HG02943 (cell line): ENCODE measurements around the gene FAM181B.
"Not testable (repeated sequence)": the region's sequence is repeated elsewhere in the genome, so short reads cannot be mapped to it uniquely, and the experiment has no call there.

Experiments used
- ATAC-seq: cut with Tn5 transposase; IDR thresholded peaks from one replicate; pipeline ENCODE4 v1.9.1; 2021; ENCODE audit warnings: mild to moderate bottlenecking, low read depth, moderate library complexity; ENCODE audit not compliant: unreplicated experiment

FAM181B gene

GRCh38 chr11:82732734-82733443 lies 775 bp downstream of the FAM181B start:
- no peak for ATAC-seq

- ATAC-seq: no peak
These were observed 1.3 kb downstream of the FAM181B start for GRCh38 chr11:82732348-82732733.

GRCh38 chr11:82731691-82732277 lies 1.9 kb downstream of the FAM181B start:
- no peak for ATAC-seq

GRCh38 chr11:82730754-82731153 lies 2.9 kb downstream of the FAM181B start:
- ATAC-seq: no peak

- ATAC-seq: no peak
These were observed 3.4 kb downstream of the FAM181B start for GRCh38 chr11:82730286-82730685.

- ATAC-seq: no peak
These were observed 9.6 kb downstream of the FAM181B start for GRCh38 chr11:82724026-82724425.

- ATAC-seq: no peak
These were observed 11.4 kb downstream of the FAM181B start for GRCh38 chr11:82722231-82722630.

- no peak for ATAC-seq
These were observed 13.2 kb downstream of the FAM181B start for GRCh38 chr11:82720267-82721065.

- no peak for ATAC-seq
These were observed 14.1 kb downstream of the FAM181B start for GRCh38 chr11:82719361-82720105.

- ATAC-seq: no peak
These were observed 14.8 kb downstream of the FAM181B start for GRCh38 chr11:82718821-82719220.

- ATAC-seq: no peak
These were observed 15.4 kb downstream of the FAM181B start for GRCh38 chr11:82718307-82718706.

GRCh38 chr11:82714346-82715174 lies 19.1 kb downstream of the FAM181B start:
- ATAC-seq: no peak

- no peak for ATAC-seq
These were observed 22.0 kb downstream of the FAM181B start for GRCh38 chr11:82711648-82712047.

GRCh38 chr11:82703796-82704195 lies 29.9 kb downstream of the FAM181B start:
- no peak for ATAC-seq

- ATAC-seq: no peak
These were observed 30.4 kb downstream of the FAM181B start for GRCh38 chr11:82703226-82703625.

GRCh38 chr11:82701847-82702520 lies 31.7 kb downstream of the FAM181B start:
- no peak for ATAC-seq

GRCh38 chr11:82698576-82699352 lies 34.9 kb downstream of the FAM181B start:
- no peak for ATAC-seq

- no peak for ATAC-seq
These were observed 40.7 kb downstream of the FAM181B start for GRCh38 chr11:82692981-82693380.

- not testable (repeated sequence) for ATAC-seq
These were observed 44.3 kb downstream of the FAM181B start for GRCh38 chr11:82689347-82689746.
